ENCODE measurements around the gene VSTM2B. TPM values are rescaled to one million over a fixed set of nuclear protein-coding genes. Genes with fewer than 3 reads are reported as not detected.

VSTM2B gene
- total RNA-seq, 1 experiment from 2014 or later: not detected

DNA sequence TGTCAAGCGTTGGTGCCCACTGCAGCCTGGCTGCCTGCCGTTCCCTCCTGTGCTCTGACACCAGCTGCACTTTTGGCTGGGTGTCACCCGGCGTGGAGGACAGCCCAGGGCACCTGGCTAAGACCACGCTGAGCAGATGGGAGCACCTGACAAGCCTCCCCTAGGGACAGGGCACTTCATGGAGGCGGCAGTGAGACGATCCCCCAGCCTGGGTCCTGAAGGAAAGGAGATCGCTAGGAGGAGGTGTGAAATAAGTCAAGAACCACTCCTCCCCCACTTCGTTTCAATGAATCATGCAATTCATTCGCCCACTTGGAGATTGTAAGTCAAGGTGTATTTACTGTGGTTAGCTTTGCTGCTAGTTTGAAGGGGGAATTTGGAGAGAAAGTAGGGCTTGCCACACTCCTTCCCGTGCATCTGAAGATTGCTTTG, 38.8 kb downstream of the VSTM2B start:
- POLR2A ChIA-PET (ENCODE audit: unreplicated experiment): no interaction called here
- no peaks in the 10 kb centered on the region for H3F3A ChIP-seq (ENCODE audit: insufficient read depth, low read depth)
- H3K4me1 ChIP-seq (replicated peaks; ENCODE audit: insufficient read depth): no peaks in the 10 kb centered on the region
- TF ChIP-seq, protein P1, sequence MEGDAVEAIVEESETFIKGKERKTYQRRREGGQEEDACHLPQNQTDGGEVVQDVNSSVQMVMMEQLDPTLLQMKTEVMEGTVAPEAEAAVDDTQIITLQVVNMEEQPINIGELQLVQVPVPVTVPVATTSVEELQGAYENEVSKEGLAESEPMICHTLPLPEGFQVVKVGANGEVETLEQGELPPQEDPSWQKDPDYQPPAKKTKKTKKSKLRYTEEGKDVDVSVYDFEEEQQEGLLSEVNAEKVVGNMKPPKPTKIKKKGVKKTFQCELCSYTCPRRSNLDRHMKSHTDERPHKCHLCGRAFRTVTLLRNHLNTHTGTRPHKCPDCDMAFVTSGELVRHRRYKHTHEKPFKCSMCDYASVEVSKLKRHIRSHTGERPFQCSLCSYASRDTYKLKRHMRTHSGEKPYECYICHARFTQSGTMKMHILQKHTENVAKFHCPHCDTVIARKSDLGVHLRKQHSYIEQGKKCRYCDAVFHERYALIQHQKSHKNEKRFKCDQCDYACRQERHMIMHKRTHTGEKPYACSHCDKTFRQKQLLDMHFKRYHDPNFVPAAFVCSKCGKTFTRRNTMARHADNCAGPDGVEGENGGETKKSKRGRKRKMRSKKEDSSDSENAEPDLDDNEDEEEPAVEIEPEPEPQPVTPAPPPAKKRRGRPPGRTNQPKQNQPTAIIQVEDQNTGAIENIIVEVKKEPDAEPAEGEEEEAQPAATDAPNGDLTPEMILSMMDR (conservative IDR thresholded peaks at IDR 0.05): no peak
- TF ChIP-seq EZH2 (IDR thresholded peaks at IDR 0.05; ENCODE audit: low read depth): no peak
- DNase-seq: no peak
- H3K4me3 ChIP-seq: no peak overlapping the region
- no peak overlapping the region for H3K27ac ChIP-seq
- no peaks in the 10 kb centered on the region for H3K9me3 ChIP-seq (ENCODE audit: insufficient read depth, low read depth)
- no TSS peak for BruUV-seq (replicated peaks)
- no peak overlapping the region for H2AFZ ChIP-seq
- intact Hi-C loops (cut with micrococcal nuclease; ENCODE audit: unreplicated experiment): no loop called here
- CTCF ChIA-PET: no interaction called here
- no peaks in the 10 kb centered on the region for H4K20me1 ChIP-seq (ENCODE audit: insufficient read depth)
- no peak overlapping the region for H3K4me2 ChIP-seq
- H3K9me2 ChIP-seq (ENCODE audit: insufficient read depth): no peaks in the 10 kb centered on the region
- H3K79me2 ChIP-seq (ENCODE audit: low read depth): no peaks in the 10 kb centered on the region
- no peaks in the 10 kb centered on the region for H3K36me3 ChIP-seq (ENCODE audit: low read depth)
- H3K27me3 ChIP-seq (ENCODE audit: insufficient read depth, low read depth): peaks cover 74% of the 10 kb centered on the region

DNA sequence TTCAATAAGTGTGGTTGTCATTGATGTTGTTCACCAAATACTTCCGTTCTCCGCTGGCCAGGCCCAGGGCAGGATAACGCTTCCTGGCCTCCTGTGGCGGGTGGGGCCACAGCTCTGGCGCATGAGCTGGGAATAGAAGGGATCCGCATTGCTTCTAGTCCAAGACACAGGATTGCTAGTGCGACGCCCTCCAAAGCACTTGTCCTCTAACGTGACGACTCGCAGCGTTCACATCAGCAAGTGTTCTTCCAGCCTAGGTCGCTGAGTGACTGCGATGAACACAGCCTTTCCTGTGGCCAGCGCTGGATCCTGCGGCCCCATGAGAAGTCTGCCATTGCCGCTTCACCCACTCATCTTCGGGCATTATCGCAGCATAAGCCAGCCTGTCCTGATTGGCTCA, 39.4 kb downstream of the VSTM2B start:
- no TSS peak for BruUV-seq (replicated peaks)
- TF ChIP-seq, protein P1 (conservative IDR thresholded peaks at IDR 0.05): no peak
- no peak for TF ChIP-seq EZH2 (IDR thresholded peaks at IDR 0.05; ENCODE audit: low read depth)
- intact Hi-C loops (cut with micrococcal nuclease; ENCODE audit: unreplicated experiment): no loop called here
- ChIA-PET CTCF (no interaction called here), POLR2A (ENCODE audit: unreplicated experiment) (no interaction called here)
- H2AFZ ChIP-seq: no peak overlapping the region
- no peak overlapping the region for H3K4me3 ChIP-seq
- no peaks in the 10 kb centered on the region for H3K4me1 ChIP-seq (replicated peaks; ENCODE audit: insufficient read depth)
- no peaks in the 10 kb centered on the region for H3K36me3 ChIP-seq (ENCODE audit: low read depth)
- H4K20me1 ChIP-seq (ENCODE audit: insufficient read depth): no peaks in the 10 kb centered on the region
- H3K27ac ChIP-seq: no peak overlapping the region
- no peaks in the 10 kb centered on the region for H3K9me3 ChIP-seq (ENCODE audit: insufficient read depth, low read depth)
- H3K27me3 ChIP-seq (ENCODE audit: insufficient read depth, low read depth): peaks cover 76% of the 10 kb centered on the region
- no peaks in the 10 kb centered on the region for H3F3A ChIP-seq (ENCODE audit: insufficient read depth, low read depth)
- no peaks in the 10 kb centered on the region for H3K9me2 ChIP-seq (ENCODE audit: insufficient read depth)
- no peaks in the 10 kb centered on the region for H3K79me2 ChIP-seq (ENCODE audit: low read depth)
- H3K4me2 ChIP-seq: no peak overlapping the region
- no peak for DNase-seq

DNA sequence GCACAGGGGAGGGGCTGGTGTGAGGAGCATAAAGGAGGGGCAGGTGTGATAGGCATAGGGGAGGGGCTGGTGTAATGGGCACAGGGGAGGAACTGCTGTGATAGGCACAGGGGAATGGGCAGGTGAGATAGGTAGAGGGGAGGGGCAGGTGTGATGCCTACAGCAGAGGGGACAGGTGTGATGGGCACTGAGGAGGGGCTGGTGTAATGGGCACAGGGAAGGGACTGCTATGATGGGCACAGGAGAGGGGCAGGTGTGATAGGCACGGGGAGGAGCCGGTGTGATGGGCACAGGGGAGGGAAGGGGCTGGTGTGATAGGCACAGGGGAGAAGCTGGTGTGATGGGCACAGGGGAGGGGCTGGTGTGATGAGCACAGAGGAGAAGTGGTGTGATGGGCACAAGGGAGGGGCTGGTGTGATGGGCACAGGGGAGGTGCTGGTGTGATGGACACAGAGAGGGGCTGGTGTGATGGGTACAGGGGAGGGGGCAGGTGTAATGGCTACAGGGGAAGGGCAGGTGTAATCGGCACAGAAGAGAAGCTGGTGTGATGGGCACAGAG, 40.8 kb downstream of the VSTM2B start:
- CTCF ChIA-PET: no interaction called here
- TF ChIP-seq, protein P1 (conservative IDR thresholded peaks at IDR 0.05): no peak
- TF ChIP-seq EZH2 (IDR thresholded peaks at IDR 0.05; ENCODE audit: low read depth): no peak
- H3K4me2 ChIP-seq: no peak overlapping the region
- DNase-seq: no peak
- no peaks in the 10 kb centered on the region for H3K4me1 ChIP-seq (replicated peaks; ENCODE audit: insufficient read depth)
- POLR2A ChIA-PET (ENCODE audit: unreplicated experiment): no interaction called here
- H3F3A ChIP-seq (ENCODE audit: insufficient read depth, low read depth): no peaks in the 10 kb centered on the region
- H3K27me3 ChIP-seq (ENCODE audit: insufficient read depth, low read depth): peaks cover 78% of the 10 kb centered on the region
- no peaks in the 10 kb centered on the region for H3K9me2 ChIP-seq (ENCODE audit: insufficient read depth)
- no peak overlapping the region for H2AFZ ChIP-seq
- intact Hi-C loops (cut with micrococcal nuclease; ENCODE audit: unreplicated experiment): no loop called here
- no peaks in the 10 kb centered on the region for H4K20me1 ChIP-seq (ENCODE audit: insufficient read depth)
- H3K4me3 ChIP-seq: no peak overlapping the region
- no peaks in the 10 kb centered on the region for H3K9me3 ChIP-seq (ENCODE audit: insufficient read depth, low read depth)
- no TSS peak for BruUV-seq (replicated peaks)
- no peaks in the 10 kb centered on the region for H3K79me2 ChIP-seq (ENCODE audit: low read depth)
- H3K36me3 ChIP-seq (ENCODE audit: low read depth): no peaks in the 10 kb centered on the region
- no peak overlapping the region for H3K27ac ChIP-seq
